ENCODE data around the gene GALNT18. TPM values are rescaled to one million over a fixed set of nuclear protein-coding genes. Genes with fewer than 3 reads are reported as not detected.

The GALNT18 gene
- total RNA-seq, 1 experiment from 2014 or later: not detected

DNA sequence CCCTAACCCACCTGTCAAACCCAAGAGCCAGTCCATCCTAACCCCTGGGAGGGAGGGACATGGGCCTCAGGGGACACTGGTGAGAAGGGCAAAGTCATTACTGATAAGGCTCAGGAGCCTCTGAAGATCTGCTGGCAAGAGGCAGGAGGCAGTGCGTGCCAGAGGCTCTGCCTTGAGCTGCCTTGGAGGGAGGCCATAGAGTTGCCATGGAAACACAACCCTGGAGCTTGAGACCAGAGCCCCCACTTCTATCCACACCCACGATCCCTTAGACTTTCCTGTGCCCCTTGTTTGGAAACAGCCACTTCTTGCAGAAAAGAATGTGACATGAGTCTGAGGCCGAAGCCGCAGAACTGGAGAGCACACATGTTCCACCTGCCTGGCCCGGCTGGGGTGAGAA lies 179.0 kb downstream of the GALNT18 start:
- Histone ChIP-seq H3K4me3 (no peak overlapping the region), H3K4me1 (replicated peaks; ENCODE audit: insufficient read depth) (no peaks in the 10 kb centered on the region), H3K36me3 (ENCODE audit: low read depth) (no peaks in the 10 kb centered on the region), H3K9me3 (ENCODE audit: insufficient read depth, low read depth) (no peaks in the 10 kb centered on the region), H2AFZ (no peak overlapping the region), H4K20me1 (ENCODE audit: insufficient read depth) (no peaks in the 10 kb centered on the region), H3K27me3 (ENCODE audit: insufficient read depth, low read depth) (peaks cover 47% of the 10 kb centered on the region), H3F3A (ENCODE audit: insufficient read depth, low read depth) (no peaks in the 10 kb centered on the region), H3K9me2 (ENCODE audit: insufficient read depth) (no peaks in the 10 kb centered on the region), H3K27ac (no peak overlapping the region), H3K4me2 (no peak overlapping the region), H3K79me2 (ENCODE audit: low read depth) (no peaks in the 10 kb centered on the region)
- CTCF ChIA-PET: no interaction called here
- intact Hi-C loops (cut with micrococcal nuclease; ENCODE audit: unreplicated experiment): no loop called here
- BruUV-seq (replicated peaks): no TSS peak
- DNase-seq: no peak
- no peak for TF ChIP-seq EZH2 (IDR thresholded peaks at IDR 0.05; ENCODE audit: low read depth)
- POLR2A ChIA-PET (ENCODE audit: unreplicated experiment): no interaction called here

DNA sequence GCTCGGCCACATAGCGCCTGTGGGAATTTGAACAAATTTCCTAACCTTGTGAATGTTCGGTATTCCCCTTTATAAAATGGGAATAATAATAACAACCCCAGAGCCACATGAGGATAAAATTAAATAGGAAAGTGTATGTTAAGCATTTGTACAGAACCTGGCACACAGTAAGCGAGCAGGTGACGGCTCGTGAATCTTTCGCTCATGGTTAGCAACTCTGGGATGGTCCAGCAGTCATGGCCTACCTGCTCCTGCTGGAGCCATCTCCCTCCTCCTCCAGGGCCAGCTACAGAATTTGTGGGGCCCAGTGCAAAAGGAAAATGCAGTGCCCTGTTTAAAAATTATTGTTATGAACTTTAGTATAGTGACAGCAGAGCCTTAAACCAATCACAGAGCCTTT lies 180.3 kb downstream of the GALNT18 start:
- no peaks in the 10 kb centered on the region for H3K4me1 ChIP-seq (replicated peaks; ENCODE audit: insufficient read depth)
- H3K4me2 ChIP-seq: no peak overlapping the region
- no peaks in the 10 kb centered on the region for H3F3A ChIP-seq (ENCODE audit: insufficient read depth, low read depth)
- H3K9me2 ChIP-seq (ENCODE audit: insufficient read depth): no peaks in the 10 kb centered on the region
- H3K27me3 ChIP-seq (ENCODE audit: insufficient read depth, low read depth): peaks cover 59% of the 10 kb centered on the region
- H3K79me2 ChIP-seq (ENCODE audit: low read depth): no peaks in the 10 kb centered on the region
- no peak overlapping the region for H3K4me3 ChIP-seq
- intact Hi-C loops (cut with micrococcal nuclease; ENCODE audit: unreplicated experiment): no loop called here
- POLR2A ChIA-PET (ENCODE audit: unreplicated experiment): no interaction called here
- H4K20me1 ChIP-seq (ENCODE audit: insufficient read depth): no peaks in the 10 kb centered on the region
- TF ChIP-seq, protein P1, sequence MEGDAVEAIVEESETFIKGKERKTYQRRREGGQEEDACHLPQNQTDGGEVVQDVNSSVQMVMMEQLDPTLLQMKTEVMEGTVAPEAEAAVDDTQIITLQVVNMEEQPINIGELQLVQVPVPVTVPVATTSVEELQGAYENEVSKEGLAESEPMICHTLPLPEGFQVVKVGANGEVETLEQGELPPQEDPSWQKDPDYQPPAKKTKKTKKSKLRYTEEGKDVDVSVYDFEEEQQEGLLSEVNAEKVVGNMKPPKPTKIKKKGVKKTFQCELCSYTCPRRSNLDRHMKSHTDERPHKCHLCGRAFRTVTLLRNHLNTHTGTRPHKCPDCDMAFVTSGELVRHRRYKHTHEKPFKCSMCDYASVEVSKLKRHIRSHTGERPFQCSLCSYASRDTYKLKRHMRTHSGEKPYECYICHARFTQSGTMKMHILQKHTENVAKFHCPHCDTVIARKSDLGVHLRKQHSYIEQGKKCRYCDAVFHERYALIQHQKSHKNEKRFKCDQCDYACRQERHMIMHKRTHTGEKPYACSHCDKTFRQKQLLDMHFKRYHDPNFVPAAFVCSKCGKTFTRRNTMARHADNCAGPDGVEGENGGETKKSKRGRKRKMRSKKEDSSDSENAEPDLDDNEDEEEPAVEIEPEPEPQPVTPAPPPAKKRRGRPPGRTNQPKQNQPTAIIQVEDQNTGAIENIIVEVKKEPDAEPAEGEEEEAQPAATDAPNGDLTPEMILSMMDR (conservative IDR thresholded peaks at IDR 0.05): no peak
- TF ChIP-seq EZH2 (IDR thresholded peaks at IDR 0.05; ENCODE audit: low read depth): no peak
- DNase-seq: no peak
- no peaks in the 10 kb centered on the region for H3K36me3 ChIP-seq (ENCODE audit: low read depth)
- no peak overlapping the region for H2AFZ ChIP-seq
- BruUV-seq (replicated peaks): no TSS peak
- H3K27ac ChIP-seq: no peak overlapping the region
- CTCF ChIA-PET: no interaction called here
- H3K9me3 ChIP-seq (ENCODE audit: insufficient read depth, low read depth): no peaks in the 10 kb centered on the region

DNA sequence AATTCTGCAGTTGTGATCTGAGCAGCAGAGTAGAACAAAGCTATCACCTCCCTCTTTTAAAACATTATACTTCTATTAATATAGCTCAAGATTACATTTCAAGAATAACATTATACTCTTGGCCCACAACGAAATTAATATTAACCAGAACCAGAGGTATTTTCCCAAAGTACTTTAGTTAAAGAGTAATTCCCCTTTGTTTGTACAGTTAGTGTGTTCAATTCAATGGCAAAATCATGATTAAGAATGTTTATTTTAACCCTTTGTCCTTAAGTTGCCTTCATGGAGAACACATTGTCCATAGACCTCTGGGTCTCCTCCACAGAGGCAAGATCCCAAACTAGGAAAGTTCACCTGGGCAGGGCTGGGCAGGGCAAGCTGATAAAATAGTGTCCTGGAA lies 180.7 kb downstream of the GALNT18 start:
- CTCF ChIA-PET: no interaction called here
- H3K4me2 ChIP-seq: no peak overlapping the region
- POLR2A ChIA-PET (ENCODE audit: unreplicated experiment): no interaction called here
- H3K9me2 ChIP-seq (ENCODE audit: insufficient read depth): no peaks in the 10 kb centered on the region
- H3K27me3 ChIP-seq (ENCODE audit: insufficient read depth, low read depth): peaks cover 62% of the 10 kb centered on the region
- no peak for DNase-seq
- H4K20me1 ChIP-seq (ENCODE audit: insufficient read depth): no peaks in the 10 kb centered on the region
- H3K4me1 ChIP-seq (replicated peaks; ENCODE audit: insufficient read depth): no peaks in the 10 kb centered on the region
- no peaks in the 10 kb centered on the region for H3F3A ChIP-seq (ENCODE audit: insufficient read depth, low read depth)
- H3K27ac ChIP-seq: no peak overlapping the region
- H3K36me3 ChIP-seq (ENCODE audit: low read depth): no peaks in the 10 kb centered on the region
- BruUV-seq (replicated peaks): no TSS peak
- intact Hi-C loops (cut with micrococcal nuclease; ENCODE audit: unreplicated experiment): no loop called here
- no peaks in the 10 kb centered on the region for H3K79me2 ChIP-seq (ENCODE audit: low read depth)
- TF ChIP-seq, protein P1 (conservative IDR thresholded peaks at IDR 0.05): no peak
- no peak for TF ChIP-seq EZH2 (IDR thresholded peaks at IDR 0.05; ENCODE audit: low read depth)
- no peak overlapping the region for H3K4me3 ChIP-seq
- no peaks in the 10 kb centered on the region for H3K9me3 ChIP-seq (ENCODE audit: insufficient read depth, low read depth)
- no peak overlapping the region for H2AFZ ChIP-seq

DNA sequence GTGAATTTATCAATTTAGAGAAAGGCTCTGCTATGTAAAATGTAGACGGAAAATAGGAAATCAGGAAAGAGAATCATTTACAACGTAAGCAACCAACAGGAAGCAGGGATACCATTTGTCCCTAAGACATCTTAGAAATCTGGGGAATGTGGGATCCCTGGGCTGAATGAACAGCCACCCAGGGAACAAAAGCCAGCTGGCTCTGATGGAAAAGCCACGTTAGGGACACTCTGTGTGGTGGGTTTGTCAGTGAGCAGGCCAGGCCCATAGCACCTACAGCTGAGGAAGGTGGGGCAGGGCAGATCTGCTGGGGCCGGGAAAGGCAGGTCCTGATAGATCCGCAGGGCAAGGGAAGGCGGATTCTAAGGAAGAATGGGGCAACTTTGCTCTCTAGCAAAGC lies 181.7 kb downstream of the GALNT18 start:
- intact Hi-C loops (cut with micrococcal nuclease; ENCODE audit: unreplicated experiment): no loop called here
- no peak overlapping the region for H3K27ac ChIP-seq
- BruUV-seq (replicated peaks): no TSS peak

More for the DNA sequence above, 181.7 kb downstream of the GALNT18 start:
- no peaks in the 10 kb centered on the region for H3K4me1 ChIP-seq (replicated peaks; ENCODE audit: insufficient read depth)
- peaks cover 62% of the 10 kb centered on the region for H3K27me3 ChIP-seq (ENCODE audit: insufficient read depth, low read depth)
- no peaks in the 10 kb centered on the region for H3K79me2 ChIP-seq (ENCODE audit: low read depth)
- TF ChIP-seq, protein P1 (conservative IDR thresholded peaks at IDR 0.05): no peak
- TF ChIP-seq EZH2 (IDR thresholded peaks at IDR 0.05; ENCODE audit: low read depth): no peak
- no peaks in the 10 kb centered on the region for H3K36me3 ChIP-seq (ENCODE audit: low read depth)
- H2AFZ ChIP-seq: no peak overlapping the region
- H4K20me1 ChIP-seq (ENCODE audit: insufficient read depth): no peaks in the 10 kb centered on the region
- no peaks in the 10 kb centered on the region for H3K9me2 ChIP-seq (ENCODE audit: insufficient read depth)
- H3F3A ChIP-seq (ENCODE audit: insufficient read depth, low read depth): no peaks in the 10 kb centered on the region
- no peak overlapping the region for H3K4me2 ChIP-seq
- no peaks in the 10 kb centered on the region for H3K9me3 ChIP-seq (ENCODE audit: insufficient read depth, low read depth)
- ChIA-PET POLR2A (ENCODE audit: unreplicated experiment) (no interaction called here), CTCF (no interaction called here)
- H3K4me3 ChIP-seq: no peak overlapping the region
- no peak for DNase-seq
